ENCODE data around the gene TMEM248. TPM values are rescaled to one million over a fixed set of nuclear protein-coding genes. Genes with fewer than 3 reads are reported as not detected.
A peak's percentile ranks its signal among the peaks of the same experiment; 100 is the strongest.
"Not testable (repeated sequence)": the region's sequence is repeated elsewhere in the genome, so short reads cannot be mapped to it uniquely, and the experiment has no call there.

The TMEM248 gene
- polyA plus RNA-seq, 1 donor: 48.1 TPM

- DNase-seq (ENCODE audit: low read depth): peak; percentile 93
Measured at GRCh38 chr7:66996444-66997191, 75.6 kb downstream of the TMEM248 start, which contains the start of gene TYW1. Gene TYW1, plus strand, starts transcription at chr7:66996833. Its CDS starts 146 bp downstream, at chr7:66996979.

- DNase-seq (ENCODE audit: low read depth): not testable (repeated sequence)
Measured at GRCh38 chr7:67000601-67001258, 79.7 kb downstream of the TMEM248 start.

DNA sequence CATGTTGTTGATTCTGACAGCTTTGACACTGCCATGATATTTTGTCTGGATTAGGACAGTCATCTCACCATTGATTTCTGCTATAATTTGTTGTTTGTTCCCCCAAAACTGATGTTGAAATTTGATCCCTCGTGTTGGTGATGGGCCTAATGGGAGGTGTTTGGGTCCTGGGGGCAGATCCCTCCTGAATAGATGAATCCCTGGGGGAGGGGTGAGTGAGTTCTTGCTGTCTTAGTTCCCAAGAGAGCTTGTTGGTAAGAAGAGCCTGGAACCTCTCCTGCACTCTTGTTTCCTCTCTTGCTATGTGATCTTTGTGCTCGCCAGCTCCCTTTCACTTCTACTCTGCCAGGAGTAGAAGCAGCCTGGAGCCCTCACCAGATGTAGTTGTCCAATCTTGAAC lies 83.1 kb downstream of the TMEM248 start:
- DNase-seq (ENCODE audit: low read depth): not testable (repeated sequence)

DNA sequence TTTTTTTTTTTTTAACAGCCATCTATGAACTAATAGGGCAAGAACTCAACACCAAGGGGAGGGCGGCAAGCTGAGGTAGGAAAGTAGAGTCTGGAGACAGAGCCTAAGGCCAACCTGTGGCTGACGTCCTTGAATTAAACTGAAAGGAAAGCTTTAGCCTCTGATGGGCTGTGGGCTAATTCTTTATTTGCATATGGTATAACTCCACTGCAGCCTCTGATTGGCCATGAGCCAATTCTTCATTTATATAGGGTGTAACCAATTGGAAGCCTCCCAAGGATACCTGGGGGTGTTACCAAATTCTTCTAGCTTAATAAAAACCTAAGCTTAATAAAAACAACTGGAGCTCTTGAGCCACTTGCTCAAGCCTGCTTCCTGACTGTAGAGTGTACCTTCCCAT lies 85.9 kb downstream of the TMEM248 start:
- no peak for DNase-seq (ENCODE audit: low read depth)

Other genes starting within 250 kb of the TMEM248 start
- 18.0 TPM for gene RABGEF1, start 180.5 kb upstream of the TMEM248 start, polyA plus RNA-seq (ENCODE audit: insufficient read length)
- 270 TPM for gene SBDS, start 74.4 kb downstream of the TMEM248 start, polyA plus RNA-seq (ENCODE audit: insufficient read length)
- gene TYW1, start 75.6 kb downstream of the TMEM248 start, polyA plus RNA-seq (ENCODE audit: insufficient read length): 17.5 TPM